GM10847 (cell line): Measurements from ENCODE around the gene UNKL.
A peak's percentile ranks its signal among the peaks of the same experiment; 100 is the strongest.

Source experiments
- POLR2A ChIP-seq: IDR thresholded peaks from 2 replicates; pipeline ENCODE4 v1.6.1; 2011; ENCODE audit not compliant: insufficient read length; ENCODE audit errors: extremely low read depth

The UNKL gene

DNA sequence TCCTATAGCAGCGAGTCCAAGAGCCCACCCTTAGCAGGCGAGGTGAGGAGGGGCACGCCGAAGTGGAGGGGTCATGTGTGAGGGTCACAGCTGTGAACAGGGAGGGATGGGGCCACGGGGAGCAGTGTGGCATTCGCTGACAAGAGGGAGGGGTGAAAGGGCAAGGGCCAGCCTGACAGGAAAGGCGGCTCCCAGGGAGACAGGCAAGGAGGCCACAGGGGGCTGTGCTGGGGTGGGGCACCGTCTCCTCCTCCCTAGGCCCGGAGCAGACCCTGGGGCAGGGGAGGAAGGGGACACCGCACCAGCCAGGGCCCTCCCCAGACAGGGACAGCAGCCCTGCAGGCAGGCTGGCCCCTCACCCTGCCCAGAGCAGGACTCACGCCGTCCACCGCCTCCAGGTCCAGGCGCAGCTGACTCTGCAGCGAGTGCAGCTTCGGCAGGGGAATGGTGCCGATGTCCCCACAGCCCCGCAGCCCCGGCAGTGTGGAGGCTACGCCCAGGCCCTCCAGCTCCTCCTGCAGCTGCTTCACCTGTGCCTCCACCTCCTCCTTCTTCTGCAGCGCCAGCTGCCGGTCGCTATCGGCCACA lies 47.7 kb downstream of the UNKL start:
- no peak for TF ChIP-seq POLR2A

DNA sequence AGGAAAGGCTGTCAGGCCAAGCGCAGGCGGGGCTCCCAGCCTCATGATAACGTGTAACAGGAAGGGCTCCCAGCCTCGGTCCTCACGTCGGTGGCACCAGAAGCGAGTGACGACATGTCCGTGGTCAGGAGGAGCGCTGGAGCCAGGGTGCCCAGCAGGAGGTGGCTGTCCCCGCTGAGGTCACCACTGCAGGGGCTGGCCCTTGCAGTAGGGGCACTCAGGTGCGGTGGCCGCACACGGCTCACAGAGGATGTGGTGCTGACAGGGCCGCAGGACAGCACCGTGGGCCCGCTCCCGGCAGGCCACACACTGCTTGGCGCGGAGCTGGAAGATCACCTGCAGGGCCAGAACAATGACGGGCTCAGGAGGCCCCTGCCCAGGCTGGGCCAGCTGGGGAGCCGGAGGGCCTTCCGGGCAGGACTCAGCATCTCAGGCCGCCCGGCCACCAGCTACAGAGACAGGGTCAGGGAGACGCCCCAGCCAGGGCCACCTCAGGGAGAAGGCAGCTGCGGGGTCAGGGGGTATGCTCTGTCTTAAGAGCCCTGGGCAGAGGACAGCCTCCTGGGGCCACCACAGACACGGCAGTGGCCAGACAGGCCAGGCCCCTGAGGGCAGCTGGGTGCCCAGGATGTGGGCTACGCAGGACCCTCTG lies 48.3 kb downstream of the UNKL start:
- no peak for TF ChIP-seq POLR2A

GRCh38 chr16:1364510-1364909 lies 50.0 kb downstream of the UNKL start:
- TF ChIP-seq POLR2A: no peak

DNA sequence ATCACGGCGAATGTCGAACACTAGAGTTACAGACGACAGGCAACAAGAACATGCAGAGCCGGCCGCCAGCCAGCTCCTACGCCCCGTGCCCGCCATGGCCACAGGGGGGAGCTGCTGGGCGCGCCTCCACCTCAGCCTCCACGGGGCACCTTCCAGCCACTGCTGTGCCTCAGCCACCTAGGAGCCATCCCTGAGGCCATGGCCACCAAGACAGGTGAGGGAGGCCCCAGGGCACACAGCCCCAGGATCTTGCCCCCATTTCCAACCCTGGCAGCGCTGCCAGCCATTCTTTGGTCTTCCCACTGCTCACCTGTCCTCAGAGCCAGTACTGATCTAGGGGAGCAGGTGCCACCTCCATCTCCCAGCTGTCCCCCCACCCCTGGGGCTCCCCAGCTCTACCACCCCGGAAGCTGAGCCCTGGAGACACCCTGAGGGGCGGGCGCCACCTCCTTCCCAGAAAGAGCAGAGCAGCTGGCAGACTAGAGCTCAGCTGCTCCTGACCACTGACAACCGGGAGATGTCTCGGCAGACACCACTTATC lies 50.9 kb downstream of the UNKL start:
- TF ChIP-seq POLR2A: no peak

DNA sequence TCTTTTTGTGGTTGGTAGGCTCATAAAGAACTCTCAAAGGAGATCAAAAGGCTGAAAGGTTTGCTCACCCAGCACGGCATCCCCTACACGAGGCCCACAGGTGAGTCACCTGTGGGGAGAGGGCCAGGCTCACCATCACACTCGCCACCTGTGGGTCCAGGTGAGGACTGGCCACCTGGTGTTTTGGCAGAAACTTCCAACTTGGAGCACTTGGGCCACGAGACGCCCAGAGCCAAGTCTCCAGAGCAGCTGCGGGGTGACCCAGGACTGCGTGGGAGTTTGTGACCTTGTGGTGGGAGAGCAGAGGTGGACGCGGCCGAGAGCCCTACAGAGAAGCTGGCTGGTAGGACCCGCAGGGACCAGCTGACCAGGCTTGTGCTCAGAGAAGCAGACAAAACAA lies 51.7 kb downstream of the UNKL start:
- TF ChIP-seq POLR2A: no peak

GRCh38 chr16:1361685-1362360 lies 52.7 kb downstream of the UNKL start:
- no peak for TF ChIP-seq POLR2A

DNA sequence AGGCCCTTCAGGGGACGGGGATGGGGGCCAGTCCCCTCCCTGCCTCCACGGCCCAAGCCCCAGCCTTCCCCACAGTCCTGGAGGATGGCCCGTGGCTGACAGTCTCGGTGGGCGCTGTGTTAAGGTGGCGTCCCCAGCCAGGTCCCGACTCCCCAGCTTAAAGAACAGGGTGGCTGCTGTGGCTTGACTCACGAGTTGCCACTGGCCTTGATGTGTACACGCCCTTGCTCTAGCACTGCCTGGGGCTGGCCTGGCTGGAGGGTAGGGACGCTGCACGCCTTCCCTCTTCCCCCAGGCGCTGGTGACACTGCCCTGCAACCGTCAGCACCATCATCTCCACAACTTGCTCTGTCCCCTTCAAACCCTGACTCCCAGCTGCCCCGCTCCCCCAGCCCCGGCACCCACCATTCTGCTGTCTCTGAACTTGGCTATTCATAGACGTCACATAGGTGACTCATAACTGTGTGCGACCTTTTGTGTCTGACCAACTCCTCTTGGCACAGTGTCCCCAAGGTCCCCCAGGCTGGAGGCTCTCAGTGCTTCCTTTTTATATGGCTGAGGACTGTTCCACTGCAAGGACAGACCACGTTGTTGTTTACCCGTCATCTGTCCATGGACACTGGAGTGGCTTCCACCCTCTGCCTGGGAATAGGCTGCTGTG lies 56.5 kb downstream of the UNKL start:
- TF ChIP-seq POLR2A: no peak

DNA sequence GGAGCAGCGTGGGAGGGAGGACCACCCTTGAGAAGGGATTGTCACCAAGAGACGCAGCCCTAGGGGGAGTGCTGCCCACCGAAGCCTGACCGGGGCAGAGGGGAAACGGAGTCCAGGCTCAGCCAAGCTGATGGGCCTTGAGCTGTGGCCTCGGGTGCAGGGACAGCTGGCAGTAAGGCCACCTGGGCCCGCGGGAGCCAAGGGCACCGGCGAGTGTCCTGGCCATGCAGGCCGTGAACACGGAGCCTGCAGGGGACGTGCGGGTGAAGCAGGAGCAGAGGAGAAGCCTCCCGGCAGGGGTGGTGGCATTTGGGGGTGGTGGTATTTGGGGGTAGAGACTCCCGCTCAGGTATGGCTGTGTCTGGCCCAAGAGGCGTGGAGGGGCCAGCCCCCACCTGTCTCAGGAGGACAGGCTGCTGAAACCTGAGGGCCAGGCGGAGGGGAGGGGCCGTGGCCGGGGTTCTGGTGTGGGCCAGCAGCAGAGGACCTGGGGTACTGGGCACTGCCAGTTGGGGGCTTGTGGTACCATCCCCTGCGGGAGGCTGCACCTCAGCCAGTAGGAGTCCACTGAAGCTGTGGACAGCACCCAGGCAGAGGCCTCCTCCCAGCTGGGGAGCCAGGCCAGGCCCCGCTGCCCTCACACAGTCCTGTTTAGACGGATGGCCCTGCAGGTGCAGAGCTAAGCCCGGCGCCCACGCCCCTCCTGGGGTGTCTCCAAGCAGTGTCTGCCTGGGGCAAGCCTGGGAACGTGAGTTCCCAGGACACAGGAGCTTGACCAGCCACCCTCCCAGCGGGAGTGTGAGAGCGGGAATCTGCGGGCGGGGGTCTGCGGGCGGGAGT lies 58.2 kb downstream of the UNKL start:
- TF ChIP-seq POLR2A: no peak

- TF ChIP-seq POLR2A: no peak
Observed at GRCh38 chr16:1355591-1355990, 58.9 kb downstream of the UNKL start.

DNA sequence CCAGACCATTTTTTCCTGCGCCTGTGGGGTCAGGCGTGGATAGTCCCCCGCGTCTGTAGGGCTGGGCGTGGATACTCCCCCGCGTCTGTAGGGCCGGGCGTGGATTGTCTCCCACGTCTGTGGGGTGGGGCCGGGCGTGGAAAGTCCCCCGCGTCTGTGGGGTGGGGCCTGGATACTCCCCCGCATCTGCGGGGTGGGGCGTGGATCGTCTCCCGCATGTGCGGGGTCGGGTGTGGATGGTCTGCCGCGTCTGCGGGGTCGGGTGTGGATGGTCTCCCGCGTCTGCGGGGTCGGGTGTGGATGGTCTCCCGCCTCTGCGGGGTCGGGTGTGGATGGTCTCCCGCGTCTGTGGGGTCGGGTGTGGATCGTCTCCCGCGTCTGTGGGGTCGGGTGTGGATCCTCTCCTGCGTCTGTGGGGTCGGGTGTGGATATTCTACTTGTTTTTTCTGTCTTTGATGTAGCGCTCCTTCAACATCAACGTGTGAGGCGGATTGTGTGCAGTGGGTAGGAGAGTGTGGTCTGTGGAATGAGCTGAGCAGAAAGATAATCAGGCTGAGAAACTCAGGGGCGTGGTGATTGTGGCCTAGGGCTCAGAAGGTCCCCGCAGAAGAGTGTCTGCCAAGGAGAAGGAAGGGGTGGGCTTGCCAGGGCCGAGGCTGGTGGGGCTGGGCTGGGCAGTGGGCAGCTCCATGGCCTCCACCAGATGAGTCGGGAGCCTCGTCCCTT lies 59.5 kb downstream of the UNKL start:
- TF ChIP-seq POLR2A: no peak

DNA sequence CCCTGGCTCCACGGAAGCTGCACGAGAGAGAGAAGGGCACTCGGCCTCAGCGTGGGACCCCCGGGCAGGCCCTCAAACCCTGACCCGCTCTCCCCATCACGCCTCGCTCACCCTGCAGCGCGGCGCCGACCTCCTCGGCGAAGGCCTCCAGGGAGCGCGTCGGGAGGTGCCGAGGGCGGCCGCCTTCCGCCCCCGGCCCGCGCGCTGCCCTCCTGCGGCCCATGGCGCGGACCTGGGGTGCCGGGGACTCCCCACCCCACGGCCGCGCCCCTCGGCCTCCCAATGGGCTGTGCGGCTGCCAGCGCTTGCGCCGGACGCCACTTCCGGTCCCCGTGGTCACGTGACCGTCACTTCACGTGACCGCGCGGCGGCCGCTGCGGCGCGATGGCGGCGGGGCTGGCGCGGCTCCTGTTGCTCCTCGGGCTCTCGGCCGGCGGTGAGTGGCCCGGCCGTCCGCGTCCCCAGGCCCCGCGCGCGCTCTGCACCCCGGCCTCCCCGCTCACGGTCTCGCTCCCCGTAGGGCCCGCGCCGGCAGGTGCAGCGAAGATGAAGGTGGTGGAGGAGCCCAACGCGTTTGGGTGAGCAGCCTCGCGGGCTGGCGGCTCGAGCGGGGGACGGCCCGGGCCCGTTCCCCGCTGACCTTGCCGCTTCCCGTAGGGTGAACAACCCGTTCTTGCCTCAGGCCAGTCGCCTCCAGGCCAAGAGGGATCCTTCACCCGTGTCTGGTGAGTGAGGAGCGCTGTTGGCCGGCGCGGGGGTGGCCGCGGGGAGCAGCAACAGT lies 62.7 kb downstream of the UNKL start, which contains the start of the genes GNPTG and TSR3:
TSS of gene GNPTG (plus strand) at position 350 of the 781 bp plus-strand sequence. CDS start at position 385, 35 bp downstream.
TSS of gene TSR3 (minus strand) at position 297 of the 781 bp plus-strand sequence. CDS start at position 223, 74 bp downstream.
- peak; percentile 89 for TF ChIP-seq POLR2A

DNA sequence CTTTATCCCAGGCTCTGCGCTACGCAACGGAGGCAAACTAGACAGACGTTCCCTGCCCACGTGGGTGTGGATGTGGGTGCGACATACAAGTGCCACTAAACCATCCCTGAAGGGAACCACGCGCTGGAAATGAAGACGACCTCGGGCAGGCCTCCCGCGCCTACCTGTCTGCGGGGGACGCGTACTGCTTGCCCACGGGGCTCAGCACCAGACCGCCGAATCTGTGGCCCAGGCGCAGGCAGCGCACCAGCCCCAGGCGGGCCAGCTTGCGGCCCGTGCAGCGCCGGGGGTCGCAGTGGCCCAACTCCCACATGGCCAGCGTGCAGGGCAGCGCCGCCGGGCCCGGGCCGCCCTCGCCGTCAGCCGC lies 63.3 kb downstream of the UNKL start:
- no peak for TF ChIP-seq POLR2A

- TF ChIP-seq POLR2A: no peak
Observed at GRCh38 chr16:1350691-1351090, 63.8 kb downstream of the UNKL start.
